HS-5 (cell line): ENCODE results near the gene COMMD10.
A peak's percentile ranks its signal among the peaks of the same experiment; 100 is the strongest.
"Not testable (repeated sequence)": the region's sequence is repeated elsewhere in the genome, so short reads cannot be mapped to it uniquely, and the experiment has no call there.

ENCODE experiments used
- DNase-seq: peaks from one replicate; pipeline ENCODE4 v3.0.0-alpha.2; 2012; ENCODE audit warnings: low read depth

The COMMD10 gene

GRCh38 chr5:116097301-116097700 is 12.5 kb downstream of the COMMD10 start:
- no peak for DNase-seq

GRCh38 chr5:116098998-116099397 is 14.2 kb downstream of the COMMD10 start:
- DNase-seq: no peak

GRCh38 chr5:116104941-116105340 is 20.1 kb downstream of the COMMD10 start:
- DNase-seq: not testable (repeated sequence)

- no peak for DNase-seq
Observed at GRCh38 chr5:116115163-116115562, 30.3 kb downstream of the COMMD10 start.

GRCh38 chr5:116130471-116130870 is 45.6 kb downstream of the COMMD10 start:
- DNase-seq: peak; percentile 50

- no peak for DNase-seq
Observed at GRCh38 chr5:116130976-116131375, 46.2 kb downstream of the COMMD10 start.

- DNase-seq: no peak
Observed at GRCh38 chr5:116133281-116133680, 48.5 kb downstream of the COMMD10 start.

GRCh38 chr5:116135344-116135743 is 50.5 kb downstream of the COMMD10 start:
- no peak for DNase-seq

GRCh38 chr5:116137544-116138378 is 52.9 kb downstream of the COMMD10 start:
- peak; percentile 10 for DNase-seq

- DNase-seq: no peak
Observed at GRCh38 chr5:116142495-116142894, 57.7 kb downstream of the COMMD10 start.

GRCh38 chr5:116144103-116144502 is 59.3 kb downstream of the COMMD10 start:
- DNase-seq: peak; percentile 13

GRCh38 chr5:116144991-116145390 is 60.2 kb downstream of the COMMD10 start:
- no peak for DNase-seq

GRCh38 chr5:116145416-116145815 is 60.6 kb downstream of the COMMD10 start:
- no peak for DNase-seq

GRCh38 chr5:116152169-116152568 is 67.3 kb downstream of the COMMD10 start:
- no peak for DNase-seq

- DNase-seq: no peak
Observed at GRCh38 chr5:116153687-116154174, 68.9 kb downstream of the COMMD10 start.

GRCh38 chr5:116154252-116154651 is 69.4 kb downstream of the COMMD10 start:
- no peak for DNase-seq

GRCh38 chr5:116154931-116155330 is 70.1 kb downstream of the COMMD10 start:
- no peak for DNase-seq

- DNase-seq: no peak
Observed at GRCh38 chr5:116157902-116158301, 73.1 kb downstream of the COMMD10 start.

- DNase-seq: no peak
Observed at GRCh38 chr5:116159006-116159405, 74.2 kb downstream of the COMMD10 start.

- no peak for DNase-seq
Observed at GRCh38 chr5:116174111-116174510, 89.3 kb downstream of the COMMD10 start.

GRCh38 chr5:116176121-116176520 is 91.3 kb downstream of the COMMD10 start:
- DNase-seq: peak; percentile 1

GRCh38 chr5:116178925-116179324 is 94.1 kb downstream of the COMMD10 start:
- DNase-seq: no peak

- DNase-seq: no peak
Observed at GRCh38 chr5:116209166-116209565, 124.3 kb downstream of the COMMD10 start.

- DNase-seq: no peak
Observed at GRCh38 chr5:116212225-116212624, 127.4 kb downstream of the COMMD10 start.
